C4-2B (cell line): Measurements from ENCODE around the gene PTPN23.

Experiments used
- H3K27ac ChIP-seq: fragments of 450-650 bp; 2 replicates; pipeline ENCODE4 v1.5.1; 2017
- ZFX ChIP-seq: fragments of 450-650 bp; IDR thresholded peaks from 2 replicates; pipeline ENCODE4 v1.6.1; 2017
- TF ChIP-seq, protein P1 (sequence below): fragments of 450-650 bp; conservative IDR thresholded peaks from 2 replicates; pipeline ENCODE4 v1.5.1; 2017; ENCODE audit warnings: mild to moderate bottlenecking

PTPN23 gene, protein sequence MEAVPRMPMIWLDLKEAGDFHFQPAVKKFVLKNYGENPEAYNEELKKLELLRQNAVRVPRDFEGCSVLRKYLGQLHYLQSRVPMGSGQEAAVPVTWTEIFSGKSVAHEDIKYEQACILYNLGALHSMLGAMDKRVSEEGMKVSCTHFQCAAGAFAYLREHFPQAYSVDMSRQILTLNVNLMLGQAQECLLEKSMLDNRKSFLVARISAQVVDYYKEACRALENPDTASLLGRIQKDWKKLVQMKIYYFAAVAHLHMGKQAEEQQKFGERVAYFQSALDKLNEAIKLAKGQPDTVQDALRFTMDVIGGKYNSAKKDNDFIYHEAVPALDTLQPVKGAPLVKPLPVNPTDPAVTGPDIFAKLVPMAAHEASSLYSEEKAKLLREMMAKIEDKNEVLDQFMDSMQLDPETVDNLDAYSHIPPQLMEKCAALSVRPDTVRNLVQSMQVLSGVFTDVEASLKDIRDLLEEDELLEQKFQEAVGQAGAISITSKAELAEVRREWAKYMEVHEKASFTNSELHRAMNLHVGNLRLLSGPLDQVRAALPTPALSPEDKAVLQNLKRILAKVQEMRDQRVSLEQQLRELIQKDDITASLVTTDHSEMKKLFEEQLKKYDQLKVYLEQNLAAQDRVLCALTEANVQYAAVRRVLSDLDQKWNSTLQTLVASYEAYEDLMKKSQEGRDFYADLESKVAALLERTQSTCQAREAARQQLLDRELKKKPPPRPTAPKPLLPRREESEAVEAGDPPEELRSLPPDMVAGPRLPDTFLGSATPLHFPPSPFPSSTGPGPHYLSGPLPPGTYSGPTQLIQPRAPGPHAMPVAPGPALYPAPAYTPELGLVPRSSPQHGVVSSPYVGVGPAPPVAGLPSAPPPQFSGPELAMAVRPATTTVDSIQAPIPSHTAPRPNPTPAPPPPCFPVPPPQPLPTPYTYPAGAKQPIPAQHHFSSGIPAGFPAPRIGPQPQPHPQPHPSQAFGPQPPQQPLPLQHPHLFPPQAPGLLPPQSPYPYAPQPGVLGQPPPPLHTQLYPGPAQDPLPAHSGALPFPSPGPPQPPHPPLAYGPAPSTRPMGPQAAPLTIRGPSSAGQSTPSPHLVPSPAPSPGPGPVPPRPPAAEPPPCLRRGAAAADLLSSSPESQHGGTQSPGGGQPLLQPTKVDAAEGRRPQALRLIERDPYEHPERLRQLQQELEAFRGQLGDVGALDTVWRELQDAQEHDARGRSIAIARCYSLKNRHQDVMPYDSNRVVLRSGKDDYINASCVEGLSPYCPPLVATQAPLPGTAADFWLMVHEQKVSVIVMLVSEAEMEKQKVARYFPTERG (N-terminal part only)

GRCh38 chr3:47380601-47381316, at the start of gene PTPN23:
Gene PTPN23 (plus strand): TSS chr3:47381021. CDS start chr3:47381097, 76 bp downstream.
- TF ChIP-seq ZFX = no peak; the same call in 1 of the 2 replicates
- peak within 1 kb of the TSS; percentile 94 for H3K27ac ChIP-seq

GRCh38 chr3:47333907-47334306, 46.9 kb upstream of the PTPN23 start:
- H3K27ac ChIP-seq = no peak overlapping the region
- TF ChIP-seq, protein P1, sequence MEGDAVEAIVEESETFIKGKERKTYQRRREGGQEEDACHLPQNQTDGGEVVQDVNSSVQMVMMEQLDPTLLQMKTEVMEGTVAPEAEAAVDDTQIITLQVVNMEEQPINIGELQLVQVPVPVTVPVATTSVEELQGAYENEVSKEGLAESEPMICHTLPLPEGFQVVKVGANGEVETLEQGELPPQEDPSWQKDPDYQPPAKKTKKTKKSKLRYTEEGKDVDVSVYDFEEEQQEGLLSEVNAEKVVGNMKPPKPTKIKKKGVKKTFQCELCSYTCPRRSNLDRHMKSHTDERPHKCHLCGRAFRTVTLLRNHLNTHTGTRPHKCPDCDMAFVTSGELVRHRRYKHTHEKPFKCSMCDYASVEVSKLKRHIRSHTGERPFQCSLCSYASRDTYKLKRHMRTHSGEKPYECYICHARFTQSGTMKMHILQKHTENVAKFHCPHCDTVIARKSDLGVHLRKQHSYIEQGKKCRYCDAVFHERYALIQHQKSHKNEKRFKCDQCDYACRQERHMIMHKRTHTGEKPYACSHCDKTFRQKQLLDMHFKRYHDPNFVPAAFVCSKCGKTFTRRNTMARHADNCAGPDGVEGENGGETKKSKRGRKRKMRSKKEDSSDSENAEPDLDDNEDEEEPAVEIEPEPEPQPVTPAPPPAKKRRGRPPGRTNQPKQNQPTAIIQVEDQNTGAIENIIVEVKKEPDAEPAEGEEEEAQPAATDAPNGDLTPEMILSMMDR = no peak
- no peak for TF ChIP-seq ZFX

- TF ChIP-seq, protein P1 = no peak
- TF ChIP-seq ZFX = no peak
- no peak overlapping the region for H3K27ac ChIP-seq
Observed at GRCh38 chr3:47337656-47338055, 43.2 kb upstream of the PTPN23 start.

GRCh38 chr3:47339951-47340350, 40.9 kb upstream of the PTPN23 start:
- TF ChIP-seq, protein P1 = no peak
- no peak for TF ChIP-seq ZFX
- no peak overlapping the region for H3K27ac ChIP-seq

DNA sequence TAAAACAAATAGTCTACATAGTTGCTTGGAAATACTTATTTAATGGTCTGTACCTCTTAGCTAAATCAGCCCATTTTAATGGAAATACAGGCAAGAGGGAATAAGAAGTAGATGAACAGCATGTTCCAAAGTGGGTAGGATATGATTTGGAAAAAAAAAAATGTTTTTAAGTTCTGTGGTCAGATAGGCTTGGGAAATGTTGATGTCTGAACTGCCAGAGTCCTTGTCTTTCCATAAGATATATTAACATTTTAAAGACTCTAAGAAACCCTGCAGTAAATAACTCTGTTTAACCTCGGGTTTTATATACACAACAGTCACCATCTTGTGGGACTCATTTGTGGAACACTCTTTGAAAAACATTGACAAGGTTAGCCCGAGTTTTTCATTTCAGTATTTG, 40.0 kb upstream of the PTPN23 start:
- TF ChIP-seq ZFX = no peak
- TF ChIP-seq, protein P1 = no peak
- H3K27ac ChIP-seq = no peak overlapping the region

GRCh38 chr3:47342151-47342550, 38.7 kb upstream of the PTPN23 start:
- TF ChIP-seq, protein P1 = no peak
- no peak for TF ChIP-seq ZFX
- no peak overlapping the region for H3K27ac ChIP-seq

GRCh38 chr3:47342812-47343211, 38.0 kb upstream of the PTPN23 start:
- no peak overlapping the region for H3K27ac ChIP-seq
- TF ChIP-seq, protein P1 = no peak
- no peak for TF ChIP-seq ZFX
